Nephron progenitor cell (in vitro differentiated cells): Measurements from ENCODE around the gene GRAP2.

Experiments
- DNase-seq: peaks from one replicate; pipeline ENCODE4 v3.0.0; 2021
- H3K27ac Mint-ChIP-seq: 2 replicates; pipeline ENCODE4 v1.8.0; 2021; ENCODE audit warnings: mild to moderate bottlenecking, moderate library complexity, mixed read lengths
- H3K27me3 Mint-ChIP-seq: 2 replicates; pipeline ENCODE4 v1.8.0; 2021; ENCODE audit warnings: mild to moderate bottlenecking, low read depth, mixed read lengths; ENCODE audit not compliant: poor library complexity
- H3K36me3 Mint-ChIP-seq: 2 replicates; pipeline ENCODE4 v1.8.0; 2021; ENCODE audit warnings: low read depth, mixed read lengths
- H3K4me1 Mint-ChIP-seq: 2 replicates; pipeline ENCODE4 v1.8.0; 2021; ENCODE audit warnings: mixed read lengths
- H3K4me3 Mint-ChIP-seq: 2 replicates; pipeline ENCODE4 v1.8.0; 2021; ENCODE audit warnings: mild to moderate bottlenecking, moderate library complexity, mixed read lengths
- H3K9me3 Mint-ChIP-seq: 2 replicates; pipeline ENCODE4 v1.8.0; 2021; ENCODE audit warnings: mild to moderate bottlenecking, moderate library complexity, mixed read lengths
- TF ChIP-seq, protein P1 (sequence below): fragments of 200-600 bp; sonication (generic); IDR thresholded peaks from 2 replicates; pipeline ENCODE4 v1.5.0; 2021; ENCODE audit warnings: antibody characterized with exemption

Gene GRAP2

DNA sequence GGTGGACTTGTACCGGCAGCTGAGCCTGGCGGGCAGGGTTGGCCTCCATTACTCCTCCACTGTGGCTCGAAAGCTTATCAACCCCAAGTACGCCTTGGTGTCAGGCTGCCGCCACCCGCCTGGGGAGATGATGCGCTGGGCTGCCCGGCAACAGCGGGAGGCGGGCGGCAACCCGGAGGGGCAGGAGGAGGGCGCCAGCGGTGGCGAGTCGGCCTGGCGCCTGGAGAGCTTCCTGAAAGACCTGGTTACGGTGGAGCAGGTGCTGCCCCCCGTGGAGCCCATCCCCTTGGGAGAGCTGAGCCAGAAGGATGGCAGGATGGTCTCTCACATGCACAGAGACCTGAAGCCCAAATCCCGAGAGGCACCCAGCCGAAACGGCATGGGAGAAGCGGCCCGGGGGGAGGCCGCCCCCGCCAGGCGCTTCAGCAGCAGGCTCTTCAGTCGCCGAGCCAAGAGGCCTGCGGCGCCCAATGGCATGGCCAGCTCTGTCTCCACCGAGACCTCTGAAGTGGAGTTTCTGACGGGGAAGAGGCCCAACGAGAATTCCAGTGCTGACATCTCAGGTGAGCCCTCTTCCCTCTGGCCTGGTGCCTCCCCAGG, 120.6 kb downstream of the GRAP2 start:
- peaks cover 6% of the 10 kb centered on the region for H3K4me1 Mint-ChIP-seq
- no peak for DNase-seq
- TF ChIP-seq, protein P1, sequence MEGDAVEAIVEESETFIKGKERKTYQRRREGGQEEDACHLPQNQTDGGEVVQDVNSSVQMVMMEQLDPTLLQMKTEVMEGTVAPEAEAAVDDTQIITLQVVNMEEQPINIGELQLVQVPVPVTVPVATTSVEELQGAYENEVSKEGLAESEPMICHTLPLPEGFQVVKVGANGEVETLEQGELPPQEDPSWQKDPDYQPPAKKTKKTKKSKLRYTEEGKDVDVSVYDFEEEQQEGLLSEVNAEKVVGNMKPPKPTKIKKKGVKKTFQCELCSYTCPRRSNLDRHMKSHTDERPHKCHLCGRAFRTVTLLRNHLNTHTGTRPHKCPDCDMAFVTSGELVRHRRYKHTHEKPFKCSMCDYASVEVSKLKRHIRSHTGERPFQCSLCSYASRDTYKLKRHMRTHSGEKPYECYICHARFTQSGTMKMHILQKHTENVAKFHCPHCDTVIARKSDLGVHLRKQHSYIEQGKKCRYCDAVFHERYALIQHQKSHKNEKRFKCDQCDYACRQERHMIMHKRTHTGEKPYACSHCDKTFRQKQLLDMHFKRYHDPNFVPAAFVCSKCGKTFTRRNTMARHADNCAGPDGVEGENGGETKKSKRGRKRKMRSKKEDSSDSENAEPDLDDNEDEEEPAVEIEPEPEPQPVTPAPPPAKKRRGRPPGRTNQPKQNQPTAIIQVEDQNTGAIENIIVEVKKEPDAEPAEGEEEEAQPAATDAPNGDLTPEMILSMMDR, result no peak
- no peaks in the 10 kb centered on the region for H3K36me3 Mint-ChIP-seq
- peaks cover 13% of the 10 kb centered on the region for H3K27me3 Mint-ChIP-seq
- no peaks in the 10 kb centered on the region for H3K9me3 Mint-ChIP-seq
- no peak overlapping the region for H3K4me3 Mint-ChIP-seq
- H3K27ac Mint-ChIP-seq, result no peak overlapping the region

DNA sequence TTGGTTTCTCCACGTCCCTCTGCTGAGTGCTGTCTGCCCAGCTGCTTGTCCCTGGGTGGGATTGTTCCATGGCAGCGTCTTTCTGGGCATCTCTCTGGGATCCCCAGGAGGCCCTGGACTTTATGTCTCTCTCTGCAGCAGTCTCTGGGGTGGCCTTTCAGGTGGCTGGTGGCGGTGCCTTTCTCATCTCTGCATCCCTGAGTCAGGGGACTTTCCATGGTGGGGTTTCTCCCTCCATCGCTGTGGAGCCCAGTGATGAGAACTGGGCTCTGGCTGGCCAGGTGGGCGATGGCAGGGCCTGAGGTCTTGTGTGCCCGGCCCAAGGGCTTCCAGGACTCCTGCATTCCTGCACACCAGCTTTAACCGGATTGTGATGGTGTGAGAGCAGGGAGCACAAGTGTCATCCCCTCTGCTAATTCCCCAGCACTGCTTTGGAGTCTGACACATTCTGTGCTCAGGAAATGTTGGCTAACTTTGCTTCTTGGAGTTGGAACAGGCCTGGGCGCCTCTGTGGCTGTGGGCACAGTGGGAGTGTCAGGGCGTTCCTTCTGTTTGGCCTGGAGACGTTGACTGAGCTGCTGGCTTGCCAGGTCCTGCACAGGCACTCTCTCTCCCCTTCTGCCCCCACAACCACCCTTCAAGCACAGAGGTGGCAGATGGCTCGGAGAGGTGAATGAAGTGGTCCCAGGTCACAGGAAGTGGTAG, 121.8 kb downstream of the GRAP2 start:
- Mint-ChIP-seq H3K4me3 (no peak overlapping the region), H3K27me3 (peaks cover 13% of the 10 kb centered on the region), H3K36me3 (no peaks in the 10 kb centered on the region), H3K9me3 (no peaks in the 10 kb centered on the region), H3K27ac (no peak overlapping the region), H3K4me1 (peaks cover 13% of the 10 kb centered on the region)
- no peak for DNase-seq
- TF ChIP-seq, protein P1, result no peak
